GM15510 (cell line): Measurements from ENCODE around the gene IL17RB.

Source experiments
- POLR2A ChIP-seq: IDR thresholded peaks from 3 replicates; pipeline ENCODE4 v1.6.1; 2011; ENCODE audit warnings: borderline replicate concordance; ENCODE audit not compliant: insufficient read length; ENCODE audit errors: extremely low read depth

IL17RB gene

GRCh38 chr3:53820756-53821580 lies 25.4 kb upstream of the IL17RB start:
- no peak for TF ChIP-seq POLR2A

GRCh38 chr3:53821631-53822121 lies 24.7 kb upstream of the IL17RB start:
- TF ChIP-seq POLR2A = no peak

GRCh38 chr3:53822331-53822741 lies 24.0 kb upstream of the IL17RB start:
- TF ChIP-seq POLR2A = no peak

- TF ChIP-seq POLR2A = no peak
Observed at GRCh38 chr3:53823026-53823955, 23.1 kb upstream of the IL17RB start.

- no peak for TF ChIP-seq POLR2A
Observed at GRCh38 chr3:53823956-53824657, 22.3 kb upstream of the IL17RB start.

- TF ChIP-seq POLR2A = no peak
Observed at GRCh38 chr3:53824795-53825194, 21.6 kb upstream of the IL17RB start.

- TF ChIP-seq POLR2A = no peak
Observed at GRCh38 chr3:53826048-53826447, 20.3 kb upstream of the IL17RB start.

GRCh38 chr3:53828581-53828980 lies 17.8 kb upstream of the IL17RB start:
- TF ChIP-seq POLR2A = no peak

- no peak for TF ChIP-seq POLR2A
Observed at GRCh38 chr3:53829605-53830004, 16.8 kb upstream of the IL17RB start.

- no peak for TF ChIP-seq POLR2A
Observed at GRCh38 chr3:53830944-53831343, 15.4 kb upstream of the IL17RB start.

GRCh38 chr3:53833053-53833645 lies 13.2 kb upstream of the IL17RB start:
- TF ChIP-seq POLR2A = no peak

- TF ChIP-seq POLR2A = no peak
Observed at GRCh38 chr3:53833700-53834099, 12.7 kb upstream of the IL17RB start.

GRCh38 chr3:53834429-53835095 lies 11.8 kb upstream of the IL17RB start:
- TF ChIP-seq POLR2A = no peak

- TF ChIP-seq POLR2A = no peak
Observed at GRCh38 chr3:53835257-53835656, 11.1 kb upstream of the IL17RB start.
